GM19099 (cell line): ENCODE results near the gene PLCH1.

Experiments
- POLR2A ChIP-seq: IDR thresholded peaks from 3 replicates; pipeline ENCODE4 v1.6.1; 2011; ENCODE audit warnings: low read depth; ENCODE audit not compliant: insufficient read length; ENCODE audit errors: extremely low read depth

The PLCH1 gene, protein sequence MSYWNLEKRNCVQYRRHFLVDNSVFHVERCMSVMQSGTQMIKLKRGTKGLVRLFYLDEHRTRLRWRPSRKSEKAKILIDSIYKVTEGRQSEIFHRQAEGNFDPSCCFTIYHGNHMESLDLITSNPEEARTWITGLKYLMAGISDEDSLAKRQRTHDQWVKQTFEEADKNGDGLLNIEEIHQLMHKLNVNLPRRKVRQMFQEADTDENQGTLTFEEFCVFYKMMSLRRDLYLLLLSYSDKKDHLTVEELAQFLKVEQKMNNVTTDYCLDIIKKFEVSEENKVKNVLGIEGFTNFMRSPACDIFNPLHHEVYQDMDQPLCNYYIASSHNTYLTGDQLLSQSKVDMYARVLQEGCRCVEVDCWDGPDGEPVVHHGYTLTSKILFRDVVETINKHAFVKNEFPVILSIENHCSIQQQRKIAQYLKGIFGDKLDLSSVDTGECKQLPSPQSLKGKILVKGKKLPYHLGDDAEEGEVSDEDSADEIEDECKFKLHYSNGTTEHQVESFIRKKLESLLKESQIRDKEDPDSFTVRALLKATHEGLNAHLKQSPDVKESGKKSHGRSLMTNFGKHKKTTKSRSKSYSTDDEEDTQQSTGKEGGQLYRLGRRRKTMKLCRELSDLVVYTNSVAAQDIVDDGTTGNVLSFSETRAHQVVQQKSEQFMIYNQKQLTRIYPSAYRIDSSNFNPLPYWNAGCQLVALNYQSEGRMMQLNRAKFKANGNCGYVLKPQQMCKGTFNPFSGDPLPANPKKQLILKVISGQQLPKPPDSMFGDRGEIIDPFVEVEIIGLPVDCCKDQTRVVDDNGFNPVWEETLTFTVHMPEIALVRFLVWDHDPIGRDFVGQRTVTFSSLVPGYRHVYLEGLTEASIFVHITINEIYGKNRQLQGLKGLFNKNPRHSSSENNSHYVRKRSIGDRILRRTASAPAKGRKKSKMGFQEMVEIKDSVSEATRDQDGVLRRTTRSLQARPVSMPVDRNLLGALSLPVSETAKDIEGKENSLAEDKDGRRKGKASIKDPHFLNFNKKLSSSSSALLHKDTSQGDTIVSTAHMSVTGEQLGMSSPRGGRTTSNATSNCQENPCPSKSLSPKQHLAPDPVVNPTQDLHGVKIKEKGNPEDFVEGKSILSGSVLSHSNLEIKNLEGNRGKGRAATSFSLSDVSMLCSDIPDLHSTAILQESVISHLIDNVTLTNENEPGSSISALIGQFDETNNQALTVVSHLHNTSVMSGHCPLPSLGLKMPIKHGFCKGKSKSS (N-terminal part only)

DNA sequence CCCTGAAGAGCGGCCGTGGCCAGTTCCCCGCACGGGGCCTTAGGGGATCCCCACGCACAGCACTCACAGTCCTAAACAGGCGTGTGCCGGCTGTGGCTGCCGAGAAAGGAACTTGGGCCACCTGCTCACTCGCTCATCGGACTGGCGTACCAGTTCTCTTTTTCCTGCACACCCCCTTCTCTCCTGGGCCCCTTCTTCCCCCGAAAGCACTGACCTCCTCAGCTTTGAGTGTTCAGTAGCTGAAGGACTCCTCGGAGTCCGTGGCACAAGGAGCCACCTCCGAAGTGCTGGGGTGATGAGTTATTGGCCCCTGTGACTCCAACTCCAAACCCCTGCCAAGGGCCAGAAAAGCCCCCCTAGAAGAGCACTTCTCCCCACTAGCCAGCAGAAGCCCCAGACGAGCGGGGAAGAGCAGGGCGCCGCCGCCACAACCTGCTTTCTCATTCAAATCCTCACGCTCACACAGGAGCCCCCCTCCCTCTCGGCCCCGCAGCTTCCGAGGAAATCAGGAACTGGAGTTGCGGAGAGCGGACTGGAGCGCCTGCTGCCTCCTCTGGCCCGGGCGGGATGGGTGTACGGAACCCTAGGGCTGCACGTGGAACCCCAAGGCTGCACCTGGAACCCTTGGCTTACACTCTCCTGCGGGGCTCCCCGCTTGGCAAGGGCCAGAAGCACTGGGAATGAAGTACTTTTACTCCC lies at the start of gene PLCH1:
PLCH1 (minus strand) TSS at position 446 of the 699 bp plus-strand sequence. CDS start 40,847 bp downstream, outside the sequence.
- no peak for TF ChIP-seq POLR2A

DNA sequence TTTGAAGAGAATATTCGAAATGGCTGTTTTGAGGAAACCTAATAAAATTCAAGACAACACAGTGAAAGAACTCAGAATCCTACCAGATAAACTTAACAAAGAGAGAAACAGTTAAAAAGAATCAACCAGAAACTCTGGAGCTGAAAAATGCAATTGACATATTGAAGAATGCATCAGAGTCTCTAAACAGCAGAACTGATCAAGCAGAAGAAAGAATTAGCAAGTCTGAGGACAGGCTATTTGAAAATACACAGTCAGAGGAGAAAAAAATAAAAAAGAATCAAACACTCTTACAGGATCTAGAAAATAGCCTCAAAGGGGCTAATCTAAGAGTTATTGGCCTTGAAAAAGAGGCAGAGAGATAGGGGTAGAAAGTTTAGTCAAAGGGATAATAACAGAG lies 47.7 kb upstream of the PLCH1 start:
- TF ChIP-seq POLR2A: no peak

DNA sequence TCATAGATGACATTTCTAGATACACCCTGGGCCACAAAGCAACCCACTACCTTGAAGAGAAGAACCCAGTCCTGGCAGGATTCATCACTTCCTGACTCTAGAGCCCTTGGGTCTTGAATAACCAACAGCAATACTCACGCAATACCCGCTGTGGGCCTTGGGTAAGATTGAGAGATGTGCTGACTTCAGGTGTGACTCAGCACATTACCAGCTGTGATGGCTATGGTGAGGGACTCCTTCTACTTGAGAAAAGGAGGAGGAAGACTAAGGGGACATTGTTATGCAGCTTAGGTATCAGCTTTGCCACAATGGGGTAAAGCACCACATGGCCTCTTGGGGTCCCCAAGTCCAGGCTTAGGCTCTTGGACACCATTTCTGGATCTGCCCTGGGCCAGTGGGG lies 46.3 kb upstream of the PLCH1 start:
- TF ChIP-seq POLR2A: no peak

DNA sequence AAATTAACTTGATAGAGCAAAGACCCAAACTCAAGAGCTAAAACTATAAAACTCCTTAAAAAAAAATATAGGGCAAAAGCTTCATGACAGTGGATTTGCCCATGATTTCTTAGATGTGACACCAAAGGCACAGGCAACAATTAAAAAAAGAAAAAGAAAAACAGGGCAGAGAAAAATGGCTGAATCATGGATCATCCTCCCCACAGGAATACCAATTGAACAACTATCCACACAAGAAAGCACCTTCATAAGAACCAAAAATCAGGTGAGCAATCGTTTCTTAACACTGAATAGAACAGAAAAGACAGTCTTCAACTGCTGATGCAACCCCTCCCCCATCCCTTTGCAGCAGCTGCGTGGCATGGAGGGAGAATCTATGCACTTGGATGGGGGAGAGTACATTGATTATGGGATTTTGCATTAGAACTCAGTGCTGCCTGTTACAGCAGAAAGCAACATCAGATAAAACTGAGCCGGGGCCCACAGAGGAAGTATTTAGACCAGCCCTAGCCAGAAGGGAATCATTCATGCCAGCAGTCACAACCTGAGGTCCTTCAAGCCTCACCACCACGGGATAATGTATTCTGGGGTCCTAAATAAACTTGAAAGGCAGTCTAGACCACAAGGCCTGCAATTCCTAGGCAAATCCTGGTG lies 45.5 kb upstream of the PLCH1 start:
- TF ChIP-seq POLR2A: no peak

DNA sequence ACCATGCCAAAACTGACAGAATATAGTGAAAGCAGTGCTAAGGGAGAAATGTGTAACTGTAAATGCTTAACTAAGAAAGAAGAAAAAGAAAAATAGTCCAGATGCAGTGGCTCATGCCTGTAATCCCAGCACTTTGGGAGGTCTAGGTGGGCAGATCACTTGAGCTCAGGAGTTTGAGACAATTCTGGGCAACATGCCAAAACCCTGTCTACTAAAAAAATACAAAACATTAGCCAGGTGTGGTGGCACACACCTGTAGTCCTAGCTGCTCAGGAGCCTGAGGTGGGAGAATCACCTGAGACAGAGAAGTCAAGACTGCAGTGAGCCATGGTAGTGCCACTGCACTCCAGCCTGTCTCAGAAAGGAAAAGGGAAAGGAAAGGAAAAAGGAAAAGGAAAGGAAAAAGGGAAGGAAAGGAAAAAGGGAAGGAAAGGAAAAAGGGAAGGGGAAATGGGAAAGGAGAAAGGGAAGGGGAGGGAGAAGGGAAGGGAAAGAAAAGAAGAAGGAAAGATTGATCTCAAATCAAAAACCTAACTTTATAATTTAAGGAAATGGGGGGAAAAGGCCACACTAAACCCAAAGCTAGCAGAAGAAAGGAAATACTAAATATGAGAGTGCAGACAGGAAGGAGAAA lies 40.9 kb upstream of the PLCH1 start:
- no peak for TF ChIP-seq POLR2A

DNA sequence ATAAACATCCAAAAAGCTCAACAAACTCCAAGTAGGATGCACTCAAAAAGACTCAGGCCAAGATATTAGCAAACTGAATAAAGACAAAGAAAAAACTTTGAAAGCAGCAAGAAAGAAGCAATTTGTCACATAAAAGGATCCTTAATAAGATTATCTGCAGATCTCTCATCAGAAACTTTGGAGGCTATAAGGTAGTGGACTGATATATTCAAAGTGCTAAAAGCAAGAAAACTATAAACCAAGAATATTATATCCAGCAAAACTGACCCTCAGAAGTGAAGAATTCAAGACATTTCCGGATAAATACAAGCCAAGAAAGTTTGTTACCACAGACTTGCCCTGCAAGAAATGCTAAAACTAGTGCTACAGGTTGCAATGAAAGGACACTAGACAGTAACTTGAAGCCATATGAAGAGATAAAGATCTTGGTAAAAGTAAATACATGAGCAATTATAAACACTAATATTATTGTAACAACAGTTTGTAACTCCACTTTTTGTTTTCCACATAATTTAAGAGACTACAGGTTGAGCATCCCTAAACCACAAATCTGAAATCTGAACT lies 37.6 kb upstream of the PLCH1 start:
- no peak for TF ChIP-seq POLR2A

DNA sequence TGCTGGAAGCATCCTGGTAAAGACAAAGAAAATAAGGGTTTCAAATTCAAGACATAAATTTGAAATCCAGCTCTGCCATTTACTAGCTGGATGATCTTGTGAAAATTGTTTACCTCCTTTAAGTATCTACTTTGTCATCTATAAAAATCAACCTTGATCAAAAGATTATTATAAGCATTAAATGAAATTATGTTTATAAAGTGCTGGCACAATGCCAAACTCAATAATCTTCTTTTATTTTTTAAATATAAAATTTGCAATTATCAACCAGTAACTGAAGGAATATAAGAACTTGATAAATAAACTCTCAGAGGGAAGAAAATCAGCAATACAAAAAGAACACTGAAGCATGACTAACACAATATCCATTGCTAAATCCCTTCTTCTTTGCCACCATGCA lies 35.4 kb upstream of the PLCH1 start:
- no peak for TF ChIP-seq POLR2A

DNA sequence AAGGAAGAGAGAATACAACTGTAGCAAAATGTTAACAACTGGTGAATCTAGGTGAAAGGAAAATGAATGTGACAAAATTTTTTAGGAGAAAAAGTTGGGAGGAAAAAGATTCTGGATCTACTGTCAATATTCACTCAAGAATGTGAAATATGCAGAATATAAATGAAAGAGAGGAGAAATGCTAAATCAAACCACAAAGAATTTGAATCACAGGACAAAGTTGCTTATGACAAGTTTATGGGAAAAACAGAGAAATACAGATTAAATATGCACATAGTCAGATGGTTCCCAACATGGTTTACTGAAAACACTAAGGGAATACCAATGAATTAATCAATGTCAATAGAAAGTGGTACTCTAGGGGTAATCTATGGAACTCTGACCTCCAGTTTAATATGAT lies 33.6 kb upstream of the PLCH1 start:
- no peak for TF ChIP-seq POLR2A

DNA sequence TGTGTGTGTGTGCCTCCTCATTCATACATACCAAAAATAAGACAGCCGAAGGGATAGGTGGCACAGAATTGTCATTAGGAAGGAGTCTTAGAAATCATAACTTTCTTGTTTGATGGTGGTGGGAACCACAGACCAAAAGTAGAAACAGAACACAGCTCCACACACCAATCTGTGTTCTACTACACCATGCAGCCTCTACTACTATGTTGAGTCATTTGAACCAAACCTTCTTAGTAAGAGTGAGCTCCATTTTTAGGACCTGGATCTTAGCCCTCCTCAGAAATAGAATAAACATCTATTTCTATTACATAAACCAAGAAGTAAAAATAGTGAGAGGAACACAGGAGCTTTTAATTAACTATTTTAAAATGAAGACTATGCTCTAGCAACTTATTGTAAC lies 27.9 kb upstream of the PLCH1 start:
- TF ChIP-seq POLR2A: no peak

DNA sequence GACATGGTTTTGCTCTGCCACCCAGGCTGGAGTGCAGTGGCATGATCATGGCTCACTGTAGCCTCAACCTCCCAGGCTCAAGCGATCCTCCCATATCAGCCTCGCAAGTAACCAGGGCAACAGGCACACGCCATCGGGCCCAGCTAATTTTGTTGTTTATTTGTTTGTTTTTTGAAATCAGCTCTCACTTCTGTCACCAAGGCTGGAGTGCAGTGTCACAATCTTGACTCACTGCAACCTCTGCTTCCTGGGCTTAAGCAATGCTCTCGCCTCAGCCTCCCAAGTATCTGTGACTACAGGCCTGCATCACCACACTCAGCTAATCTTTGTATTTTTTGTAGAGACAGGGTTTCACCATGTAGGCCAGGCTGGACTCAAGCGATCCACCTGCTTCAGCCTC lies 26.3 kb upstream of the PLCH1 start:
- TF ChIP-seq POLR2A: no peak

DNA sequence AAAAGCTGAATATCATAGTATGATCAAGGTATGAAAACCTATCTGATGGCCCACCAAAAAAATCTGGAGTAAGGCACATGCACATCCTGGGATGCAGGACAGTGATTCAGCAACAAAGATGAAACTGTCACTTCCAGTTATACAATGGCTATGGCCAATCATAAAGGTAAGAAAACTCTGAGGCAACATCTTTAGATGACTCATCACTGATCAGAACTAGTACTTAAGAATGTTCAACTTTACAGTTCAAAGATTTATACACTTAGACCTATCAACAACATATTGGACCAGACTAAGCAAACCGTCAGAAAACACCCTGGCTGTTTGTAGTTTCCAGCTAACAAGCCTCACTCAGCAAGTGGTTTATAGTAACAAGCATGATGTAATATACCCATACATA lies 21.3 kb upstream of the PLCH1 start:
- TF ChIP-seq POLR2A: no peak

DNA sequence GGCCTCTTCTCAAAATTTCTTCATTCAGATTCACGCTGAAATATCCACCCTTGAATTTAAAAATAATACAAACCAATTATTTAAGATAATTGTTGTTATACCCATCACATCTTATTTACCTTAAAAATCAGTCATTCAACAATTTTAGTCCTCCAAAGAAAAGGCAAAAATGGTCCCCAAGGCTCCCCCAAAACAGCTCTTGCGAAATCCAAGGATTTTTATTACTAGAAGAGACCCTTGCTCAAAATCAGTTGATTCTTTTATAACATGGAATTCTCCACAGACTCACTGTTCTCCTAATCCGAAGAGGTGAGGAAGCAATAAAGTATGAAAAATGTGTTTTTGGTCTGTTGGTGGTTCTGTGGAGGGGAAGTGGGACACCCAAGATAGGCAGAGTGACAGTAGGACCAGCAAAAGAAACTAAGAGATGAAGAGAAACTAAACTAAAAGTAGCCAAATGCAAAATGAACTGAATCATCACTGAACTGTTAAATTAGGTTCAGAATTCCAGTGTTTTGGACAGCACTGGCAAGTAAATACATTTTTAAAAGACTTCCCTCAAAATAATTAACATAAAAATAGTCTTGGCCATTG lies 19.1 kb upstream of the PLCH1 start:
- no peak for TF ChIP-seq POLR2A

DNA sequence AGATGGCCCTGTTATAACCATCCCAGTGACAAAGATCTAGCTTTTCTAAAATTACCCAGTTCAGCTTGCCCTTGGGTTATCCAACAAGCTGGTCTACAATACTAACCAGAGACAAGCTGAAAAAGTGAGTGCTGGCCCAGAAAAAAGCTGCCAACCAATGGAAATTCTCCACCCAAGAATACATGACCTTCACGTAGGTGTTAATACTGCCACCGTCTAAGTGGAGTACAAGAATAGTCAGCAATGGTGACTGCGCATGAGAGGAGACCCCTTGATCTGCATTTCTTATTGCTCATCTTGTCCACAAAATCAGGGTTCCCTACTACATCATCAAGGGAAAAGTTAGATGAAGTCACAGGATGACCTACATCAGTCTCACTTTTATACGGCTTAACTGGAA lies 15.8 kb upstream of the PLCH1 start:
- TF ChIP-seq POLR2A: no peak
